NCI-H2081 treated with DMSO at 0.1 percent for 48 hours (cell line): ENCODE data around the gene AR.

Experiments used
- DNase-seq: peaks from one replicate; lab custom pipeline; 2025; lab: John Stamatoyannopoulos, UW

AR gene

DNA sequence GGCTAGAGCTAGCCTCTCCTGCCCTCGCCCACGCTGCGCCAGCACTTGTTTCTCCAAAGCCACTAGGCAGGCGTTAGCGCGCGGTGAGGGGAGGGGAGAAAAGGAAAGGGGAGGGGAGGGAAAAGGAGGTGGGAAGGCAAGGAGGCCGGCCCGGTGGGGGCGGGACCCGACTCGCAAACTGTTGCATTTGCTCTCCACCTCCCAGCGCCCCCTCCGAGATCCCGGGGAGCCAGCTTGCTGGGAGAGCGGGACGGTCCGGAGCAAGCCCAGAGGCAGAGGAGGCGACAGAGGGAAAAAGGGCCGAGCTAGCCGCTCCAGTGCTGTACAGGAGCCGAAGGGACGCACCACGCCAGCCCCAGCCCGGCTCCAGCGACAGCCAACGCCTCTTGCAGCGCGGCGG is at the start of gene AR:
Gene AR (plus strand): TSS at position 204 of the 400 bp plus-strand sequence. CDS start 1,126 bp downstream, outside the sequence.
- DNase-seq, result no peak

DNA sequence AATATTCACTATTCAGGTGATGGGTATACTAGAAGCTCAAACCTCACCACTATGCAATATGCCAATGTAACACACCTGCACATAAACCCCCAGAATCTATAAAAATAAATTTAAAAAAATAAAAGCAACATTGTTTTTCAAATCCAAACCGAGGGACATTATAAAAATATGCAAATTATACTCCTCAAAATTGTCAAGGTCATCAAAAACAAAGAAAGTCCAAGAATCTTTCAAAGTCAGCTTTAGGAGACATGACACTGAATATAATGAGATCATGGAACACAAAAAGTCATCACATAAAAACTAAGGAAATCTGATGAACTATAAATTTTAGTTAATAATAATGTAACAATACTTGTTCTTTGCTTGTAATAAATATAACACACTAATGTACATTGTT is 43.2 kb upstream of the AR start:
- no peak for DNase-seq

GRCh38 chrX:67503004-67503403 is 40.8 kb upstream of the AR start:
- no peak for DNase-seq

DNA sequence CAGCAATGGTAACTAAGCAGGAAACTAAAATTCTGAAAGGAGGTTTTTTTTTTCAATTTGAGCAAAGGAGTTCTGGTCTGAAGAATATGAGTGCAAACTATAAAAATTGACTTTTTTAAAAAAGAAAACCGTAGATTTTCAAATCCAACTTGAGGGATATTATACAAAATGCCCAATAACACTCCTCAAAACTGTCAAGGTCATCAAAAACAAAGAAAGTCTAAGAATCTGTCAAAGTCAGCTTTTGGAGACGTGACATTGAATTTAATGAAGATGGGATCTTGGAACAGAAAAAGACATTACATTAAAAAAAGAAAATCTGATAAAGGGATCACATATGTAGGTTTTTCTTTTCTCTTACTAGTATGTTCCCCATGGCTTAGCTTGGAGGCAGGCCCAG is 40.4 kb upstream of the AR start:
- DNase-seq, result no peak

GRCh38 chrX:67520671-67521070 is 23.1 kb upstream of the AR start:
- no peak for DNase-seq

- no peak for DNase-seq
Observed at GRCh38 chrX:67523002-67523681, 20.7 kb upstream of the AR start.

DNA sequence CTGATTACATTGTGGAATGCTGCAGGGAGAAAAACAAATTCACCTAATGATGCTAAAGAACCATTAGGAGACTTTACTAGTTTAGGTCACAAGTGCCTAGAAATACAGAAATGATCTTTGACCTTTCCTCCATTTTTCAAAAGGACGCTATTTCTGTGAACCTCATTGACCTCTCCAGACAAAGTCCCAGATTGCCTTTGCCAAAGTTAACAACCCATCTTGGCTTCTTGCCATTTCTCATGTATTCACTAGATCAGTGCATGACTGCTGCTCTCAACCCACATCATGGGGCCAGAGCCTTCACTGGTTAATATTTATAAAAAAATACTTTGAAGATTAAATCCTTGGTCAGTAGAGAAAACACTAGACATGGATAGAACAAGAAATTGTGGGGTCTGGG is 19.9 kb upstream of the AR start:
- no peak for DNase-seq

GRCh38 chrX:67524428-67524827 is 19.4 kb upstream of the AR start:
- no peak for DNase-seq

DNA sequence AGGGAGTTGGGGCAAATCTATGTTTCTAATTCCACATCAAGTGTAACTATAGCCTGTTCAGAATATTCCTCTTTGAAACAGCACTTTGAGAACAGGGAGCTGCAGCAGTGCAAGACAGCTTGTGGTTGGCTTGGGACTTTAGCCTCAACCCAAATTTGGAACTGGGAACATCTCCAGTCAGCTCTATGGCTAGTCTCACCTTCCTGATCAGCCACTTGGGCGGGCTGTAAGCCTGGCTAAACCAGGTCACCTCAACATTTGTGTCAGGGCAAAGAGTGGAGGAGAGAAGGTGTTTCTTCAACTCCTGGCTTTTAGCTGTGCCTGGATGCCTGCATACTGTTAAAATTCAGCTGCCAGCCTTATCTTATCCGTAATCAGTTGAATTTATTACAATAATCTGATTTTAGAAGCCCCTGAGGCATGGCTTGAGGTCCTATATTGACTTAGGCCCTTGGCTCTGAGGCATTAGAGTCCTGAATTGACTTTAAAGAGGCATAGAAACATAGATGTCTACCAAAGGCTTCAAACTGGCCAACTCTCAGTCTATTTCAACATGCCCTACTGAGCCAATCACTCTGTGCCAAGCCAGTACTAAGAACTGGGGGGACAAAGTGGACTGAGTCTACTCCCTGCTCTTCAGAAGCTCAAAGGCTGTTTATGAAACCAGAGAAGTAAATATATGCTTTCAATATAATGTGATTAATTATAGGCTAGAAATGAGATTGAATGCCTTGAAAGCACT is 18.7 kb upstream of the AR start:
- DNase-seq, result no peak

GRCh38 chrX:67536564-67536963 is 7.3 kb upstream of the AR start:
- no peak for DNase-seq

- no peak for DNase-seq
Observed at GRCh38 chrX:67538383-67538782, 5.4 kb upstream of the AR start.

DNA sequence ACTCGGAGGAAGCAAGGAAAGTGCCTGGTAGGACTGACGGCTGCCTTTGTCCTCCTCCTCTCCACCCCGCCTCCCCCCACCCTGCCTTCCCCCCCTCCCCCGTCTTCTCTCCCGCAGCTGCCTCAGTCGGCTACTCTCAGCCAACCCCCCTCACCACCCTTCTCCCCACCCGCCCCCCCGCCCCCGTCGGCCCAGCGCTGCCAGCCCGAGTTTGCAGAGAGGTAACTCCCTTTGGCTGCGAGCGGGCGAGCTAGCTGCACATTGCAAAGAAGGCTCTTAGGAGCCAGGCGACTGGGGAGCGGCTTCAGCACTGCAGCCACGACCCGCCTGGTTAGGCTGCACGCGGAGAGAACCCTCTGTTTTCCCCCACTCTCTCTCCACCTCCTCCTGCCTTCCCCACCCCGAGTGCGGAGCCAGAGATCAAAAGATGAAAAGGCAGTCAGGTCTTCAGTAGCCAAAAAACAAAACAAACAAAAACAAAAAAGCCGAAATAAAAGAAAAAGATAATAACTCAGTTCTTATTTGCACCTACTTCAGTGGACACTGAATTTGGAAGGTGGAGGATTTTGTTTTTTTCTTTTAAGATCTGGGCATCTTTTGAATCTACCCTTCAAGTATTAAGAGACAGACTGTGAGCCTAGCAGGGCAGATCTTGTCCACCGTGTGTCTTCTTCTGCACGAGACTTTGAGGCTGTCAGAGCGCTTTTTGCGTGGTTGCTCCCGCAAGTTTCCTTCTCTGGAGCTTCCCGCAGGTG is 637 bp downstream of the AR start:
- DNase-seq, result no peak

DNA sequence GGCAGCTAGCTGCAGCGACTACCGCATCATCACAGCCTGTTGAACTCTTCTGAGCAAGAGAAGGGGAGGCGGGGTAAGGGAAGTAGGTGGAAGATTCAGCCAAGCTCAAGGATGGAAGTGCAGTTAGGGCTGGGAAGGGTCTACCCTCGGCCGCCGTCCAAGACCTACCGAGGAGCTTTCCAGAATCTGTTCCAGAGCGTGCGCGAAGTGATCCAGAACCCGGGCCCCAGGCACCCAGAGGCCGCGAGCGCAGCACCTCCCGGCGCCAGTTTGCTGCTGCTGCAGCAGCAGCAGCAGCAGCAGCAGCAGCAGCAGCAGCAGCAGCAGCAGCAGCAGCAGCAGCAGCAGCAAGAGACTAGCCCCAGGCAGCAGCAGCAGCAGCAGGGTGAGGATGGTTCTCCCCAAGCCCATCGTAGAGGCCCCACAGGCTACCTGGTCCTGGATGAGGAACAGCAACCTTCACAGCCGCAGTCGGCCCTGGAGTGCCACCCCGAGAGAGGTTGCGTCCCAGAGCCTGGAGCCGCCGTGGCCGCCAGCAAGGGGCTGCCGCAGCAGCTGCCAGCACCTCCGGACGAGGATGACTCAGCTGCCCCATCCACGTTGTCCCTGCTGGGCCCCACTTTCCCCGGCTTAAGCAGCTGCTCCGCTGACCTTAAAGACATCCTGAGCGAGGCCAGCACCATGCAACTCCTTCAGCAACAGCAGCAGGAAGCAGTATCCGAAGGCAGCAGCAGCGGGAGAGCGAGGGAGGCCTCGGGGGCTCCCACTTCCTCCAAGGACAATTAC is 1.4 kb downstream of the AR start:
- no peak for DNase-seq

- DNase-seq, result no peak
Observed at GRCh38 chrX:67545893-67546495, 2.2 kb downstream of the AR start.

- no peak for DNase-seq
Observed at GRCh38 chrX:67546496-67547423, 2.9 kb downstream of the AR start.

- DNase-seq, result no peak
Observed at GRCh38 chrX:67555578-67556203, 11.9 kb downstream of the AR start.

GRCh38 chrX:67558267-67558666 is 14.4 kb downstream of the AR start:
- DNase-seq, result no peak

- no peak for DNase-seq
Observed at GRCh38 chrX:67563469-67564448, 19.9 kb downstream of the AR start.

GRCh38 chrX:67564475-67564874 is 20.7 kb downstream of the AR start:
- DNase-seq, result no peak
